HCT116 (cell line): ENCODE data around the gene CSRNP2.

Experiments
- CTCF ChIP-seq, 3 experiments: fragments of 200-600 bp in 1 of 3; sonication (generic) in 1 of 3; IDR thresholded peaks in 2 of 3; conservative IDR thresholded peaks in 1 of 3; 2 replicates each; pipeline ENCODE4 v1.5.1; 2012 to 2017; ENCODE audit warnings: low read depth in 2 of 3, low read length in 2 of 3, antibody characterized with exemption in 1 of 3, borderline replicate concordance in 1 of 3, control low read depth in 1 of 3, mild to moderate bottlenecking in 1 of 3, mixed read lengths in 1 of 3, mixed run types in 1 of 3, moderate library complexity in 1 of 3; ENCODE audit not compliant: insufficient read depth in 1 of 3
- JUND ChIP-seq: IDR thresholded peaks from 2 replicates; pipeline ENCODE4 v1.6.1; 2012
- POLR2A ChIP-seq: IDR thresholded peaks from 2 replicates; pipeline ENCODE4 v1.7.0; 2011; ENCODE audit warnings: borderline replicate concordance; ENCODE audit not compliant: insufficient read depth, insufficient read length; ENCODE audit errors: extremely low read depth
- YY1 ChIP-seq: IDR thresholded peaks from 2 replicates; pipeline ENCODE4 v1.6.1; 2011; ENCODE audit warnings: low read length, low read depth, moderate library complexity, mild to moderate bottlenecking; ENCODE audit not compliant: insufficient replicate concordance; ENCODE audit errors: extremely low read depth

DNA sequence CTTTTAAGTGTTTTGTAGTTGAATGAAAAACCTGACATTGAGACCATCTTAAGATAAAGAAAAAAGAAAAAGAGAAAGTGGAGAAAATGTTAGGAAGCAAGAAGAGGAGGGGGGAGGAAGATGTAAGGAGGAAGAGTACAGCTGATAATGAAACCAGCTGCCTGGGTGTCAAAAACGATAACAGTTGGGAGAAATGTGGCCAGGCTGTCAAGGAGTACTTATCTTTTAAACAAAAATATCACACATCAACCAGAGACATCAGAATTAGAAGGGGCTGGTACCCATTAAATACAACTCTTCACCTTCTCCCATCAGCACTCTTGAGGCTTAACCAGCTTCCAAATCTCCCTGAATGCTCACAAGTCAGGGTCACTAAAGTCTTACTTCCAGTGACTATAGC is 61.7 kb downstream of the CSRNP2 start:
- TF ChIP-seq POLR2A (no peak), CTCF (IDR thresholded peaks at IDR 0.05 in 2 of 3, conservative IDR thresholded peaks at IDR 0.05 in 1 of 3; ENCODE audit: borderline replicate concordance in 1 of 3, insufficient read depth in 1 of 3, low read depth in 2 of 3, low read length in 2 of 3) (no peak), YY1 (no peak), JUND (no peak)
